GM19240 (cell line): Measurements from ENCODE around the gene FAR2.
"Not testable (repeated sequence)": the region's sequence is repeated elsewhere in the genome, so short reads cannot be mapped to it uniquely, and the experiment has no call there.

Experiments
- DNase-seq: peaks from one replicate; pipeline ENCODE4 v3.0.0; 2011; ENCODE audit warnings: low spot score; ENCODE audit not compliant: insufficient read length

The FAR2 gene

DNA sequence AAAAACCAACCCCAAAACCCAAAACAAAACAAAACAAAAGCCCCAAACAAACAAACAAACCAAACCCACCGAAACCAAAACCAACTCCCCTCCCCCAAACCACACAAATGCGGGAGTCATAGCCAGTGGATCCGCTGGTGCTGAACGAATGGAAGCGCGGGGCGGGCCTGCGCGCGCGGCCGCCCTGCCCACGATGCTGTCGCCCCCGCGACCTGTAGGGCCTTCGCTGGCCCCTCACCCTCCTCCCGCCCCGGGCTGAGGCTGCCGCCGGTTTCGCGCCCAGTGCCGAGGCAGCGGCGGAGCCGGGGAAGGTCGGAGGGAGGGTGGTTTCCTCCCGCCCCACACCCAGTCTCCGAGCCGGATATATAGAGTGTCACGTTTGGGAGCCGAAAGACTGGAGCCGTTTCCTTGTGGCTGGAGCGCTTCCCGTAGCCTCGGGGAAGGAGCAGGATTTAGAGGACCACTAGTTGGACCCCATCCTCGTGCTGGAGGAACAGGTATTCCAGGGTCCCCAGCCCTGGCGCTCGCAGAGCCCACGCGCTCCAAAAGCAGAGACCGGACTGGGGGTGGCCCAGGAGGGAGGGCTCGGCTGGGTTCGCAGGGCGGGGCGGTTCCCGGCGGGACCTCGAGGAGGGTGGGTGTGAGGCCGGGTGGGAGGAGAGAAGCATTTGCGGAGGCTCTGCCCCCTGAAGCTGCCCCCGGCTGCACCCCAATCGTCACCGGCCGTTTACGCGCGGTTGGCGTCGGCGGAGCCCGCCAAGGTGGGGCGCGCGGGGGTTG is at the start of gene FAR2:
Gene FAR2, plus strand, starts transcription at position 368 of the 780 bp plus-strand sequence. CDS start 121,172 bp downstream, outside the sequence.
- DNase-seq = peak; percentile 14

DNA sequence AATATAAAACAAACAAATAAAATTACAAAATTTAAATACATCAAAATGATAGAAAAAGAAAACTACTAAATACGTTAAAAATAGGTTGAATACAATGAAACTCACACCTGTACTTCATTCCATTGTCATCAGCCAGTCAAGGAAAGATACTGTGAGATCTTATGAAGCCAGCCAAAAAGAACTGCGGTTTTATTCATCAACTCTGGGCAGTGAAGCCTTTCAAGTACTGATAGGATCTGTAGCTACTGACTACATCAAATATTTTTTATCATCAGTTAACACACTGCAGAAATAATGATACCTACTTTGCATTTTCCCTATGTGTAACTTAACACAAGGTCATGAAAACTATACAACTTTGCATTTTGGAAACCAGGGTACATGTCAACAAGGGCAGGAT is 46.3 kb upstream of the FAR2 start:
- DNase-seq = no peak

DNA sequence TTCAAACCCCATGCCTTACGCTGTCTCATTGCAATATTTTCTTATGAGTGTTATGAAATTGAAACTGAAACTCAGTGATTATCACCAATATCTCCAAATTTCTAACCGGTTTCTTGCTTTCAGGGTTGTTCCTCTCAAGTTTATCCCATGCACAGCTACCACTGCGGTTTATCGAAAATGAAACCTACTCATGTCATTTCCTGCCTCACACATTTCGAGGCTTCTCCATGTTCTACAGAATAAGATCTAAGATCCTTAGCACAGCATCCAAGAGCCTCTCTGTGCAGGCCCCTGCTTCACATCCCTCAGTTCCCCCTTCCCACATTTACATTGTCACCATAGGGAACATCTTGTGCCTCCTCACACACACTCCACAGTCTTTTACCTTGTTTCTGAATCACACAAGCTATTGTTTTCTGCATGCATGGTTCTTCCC is 45.5 kb upstream of the FAR2 start:
- DNase-seq = peak; percentile 11

DNA sequence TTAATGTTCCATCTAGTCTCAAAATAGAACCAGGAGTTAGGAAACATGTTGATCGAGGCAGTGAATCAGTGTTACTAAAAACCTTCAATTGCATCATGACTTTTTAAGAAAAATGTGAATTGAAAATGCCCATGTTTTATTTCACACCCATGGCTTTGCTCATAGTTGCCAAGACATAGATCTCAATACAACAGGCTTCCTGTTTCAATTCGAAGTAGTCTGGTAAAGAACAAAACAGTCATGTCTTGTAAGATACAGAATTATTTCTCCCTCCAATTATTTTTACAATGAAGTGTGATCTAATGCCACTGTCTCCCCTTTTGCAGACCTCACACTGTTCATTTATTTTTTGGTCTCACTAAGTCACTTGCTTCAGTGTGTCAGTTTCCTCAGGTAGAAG is 44.6 kb upstream of the FAR2 start:
- DNase-seq = no peak

DNA sequence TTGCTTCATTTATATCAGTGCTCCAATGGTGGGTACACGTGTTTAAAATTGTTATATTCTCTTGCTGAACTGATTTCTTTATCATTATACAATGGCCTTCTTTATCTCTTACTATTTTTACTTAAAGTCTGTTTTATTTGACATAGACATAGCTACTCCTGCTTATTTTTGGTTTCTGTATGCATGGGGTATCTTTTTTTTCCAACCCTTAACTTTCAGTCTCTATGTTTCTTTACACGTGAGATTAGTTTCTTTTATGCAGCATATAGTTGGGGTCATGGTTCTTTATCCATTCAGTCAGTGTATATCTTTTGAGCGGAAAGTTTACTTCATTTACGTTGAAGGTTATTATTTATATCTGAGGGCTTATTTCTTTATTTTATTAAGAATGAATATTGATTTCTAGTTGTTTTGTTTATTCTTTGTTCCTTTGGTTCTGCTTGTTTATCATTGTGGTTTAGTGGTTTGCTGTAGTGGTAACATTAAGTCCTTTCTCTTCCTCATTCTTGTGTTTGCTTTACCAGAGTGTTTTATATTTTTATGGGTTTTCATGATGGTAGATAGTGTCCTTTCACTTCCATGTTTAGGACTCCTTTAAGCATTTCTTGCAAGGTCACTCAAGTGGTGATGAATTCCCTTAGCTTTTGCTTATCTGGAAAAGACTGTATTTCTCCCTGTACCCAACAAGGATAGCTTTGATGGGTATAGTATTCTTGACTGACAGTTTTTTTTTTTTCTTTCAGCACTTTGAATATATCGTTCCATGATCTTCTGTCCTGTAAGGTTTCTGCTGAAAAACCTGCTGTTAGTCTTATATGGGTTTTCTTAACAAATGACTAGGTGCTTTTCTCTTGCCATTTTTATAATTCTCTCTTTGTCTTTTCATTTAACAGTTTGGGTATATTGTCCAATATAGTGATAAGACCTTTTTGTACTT is 38.3 kb upstream of the FAR2 start:
- DNase-seq = no peak

DNA sequence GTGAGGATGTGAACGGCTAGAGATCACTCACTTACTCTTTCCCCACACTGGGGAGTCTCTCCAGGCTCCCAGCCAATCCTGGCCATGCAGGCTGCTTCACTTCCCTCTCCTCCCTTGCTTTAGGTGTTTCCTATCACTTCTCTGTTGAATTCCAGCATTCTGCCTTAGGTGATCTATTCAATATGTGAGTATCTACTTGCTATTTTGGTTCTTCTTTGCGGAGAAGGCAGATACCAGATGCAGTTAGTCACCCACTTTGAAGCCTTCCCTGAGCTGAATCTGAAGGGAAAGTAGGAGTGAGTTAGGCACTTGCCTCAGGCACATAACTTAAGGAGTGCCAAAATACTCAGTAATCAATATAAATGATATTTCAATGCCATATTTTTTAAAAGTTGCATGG is 36.0 kb upstream of the FAR2 start:
- no peak for DNase-seq

DNA sequence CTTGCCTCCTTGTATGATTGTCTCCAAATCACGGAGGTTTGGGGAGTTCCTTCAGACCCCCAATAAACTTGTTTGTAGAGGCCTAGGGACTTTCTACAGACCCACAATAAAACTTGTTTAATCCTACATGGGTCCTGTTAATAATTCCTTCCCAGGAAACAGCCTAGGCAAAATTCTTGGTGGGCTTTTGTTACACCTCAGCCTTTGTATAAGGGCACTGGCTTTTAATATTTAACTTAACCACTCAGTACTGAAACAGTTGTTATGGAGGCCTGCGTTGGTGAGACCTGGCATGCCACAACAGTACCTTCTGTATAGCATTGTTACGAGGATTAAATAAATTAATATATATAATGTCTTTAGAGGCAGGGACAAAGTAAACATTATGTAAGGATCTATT is 32.7 kb upstream of the FAR2 start:
- DNase-seq = no peak

DNA sequence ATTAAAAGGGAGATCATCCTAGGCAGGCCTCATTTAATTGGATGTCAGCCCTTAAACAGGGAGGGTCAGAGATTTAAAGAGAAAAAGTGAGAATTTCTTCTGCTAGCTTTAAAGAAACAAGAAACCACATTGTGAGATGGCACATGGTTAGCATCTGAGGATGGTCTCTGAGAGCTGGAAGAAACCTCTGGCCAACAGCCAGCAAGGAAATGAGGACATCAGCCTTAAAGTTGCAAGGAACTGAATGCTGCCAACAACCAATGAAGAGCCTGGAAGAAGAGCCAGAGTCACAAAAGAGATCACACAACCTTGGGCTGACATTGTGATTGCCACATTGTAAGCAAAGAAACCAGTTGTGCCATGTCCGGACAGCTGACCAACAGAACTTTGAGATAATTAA is 17.5 kb upstream of the FAR2 start:
- DNase-seq = no peak

DNA sequence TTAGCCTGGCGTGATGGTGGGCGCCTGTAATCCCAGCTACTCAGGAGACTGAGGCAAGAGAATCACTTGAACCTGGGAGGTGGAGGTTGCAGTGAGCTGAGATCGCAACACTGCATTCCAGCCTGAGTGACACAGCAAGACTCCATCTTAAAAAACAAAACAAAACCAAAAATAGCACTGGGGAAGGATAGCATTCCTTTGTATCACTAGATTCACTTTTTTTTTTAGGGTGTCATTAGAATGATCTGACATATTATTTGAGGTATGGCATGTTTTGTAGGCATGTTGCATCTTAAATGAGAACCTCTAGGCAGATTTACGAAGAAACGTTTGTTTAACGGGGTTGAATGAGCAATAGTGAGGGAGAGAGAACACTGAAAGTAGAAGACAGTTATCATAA is 16.8 kb upstream of the FAR2 start:
- no peak for DNase-seq

DNA sequence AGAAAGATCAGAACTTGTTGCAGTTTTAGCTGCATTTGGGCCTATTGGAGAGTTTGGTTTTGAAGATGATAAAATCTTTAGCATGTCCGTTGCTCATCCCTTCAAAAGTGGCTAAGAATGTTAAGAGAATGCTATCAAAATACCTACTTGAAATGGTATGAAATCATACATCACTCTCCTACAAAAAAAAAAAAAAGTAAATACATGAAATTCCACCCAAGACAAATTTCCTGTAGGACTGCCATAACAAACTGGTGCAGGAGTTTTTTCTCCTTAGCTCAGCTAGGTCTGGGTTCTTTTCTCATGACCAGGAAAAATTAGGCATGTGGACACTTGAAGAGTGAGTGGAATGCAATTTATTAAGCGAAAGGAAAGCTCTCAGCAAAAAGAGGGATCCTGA is 15.9 kb upstream of the FAR2 start:
- no peak for DNase-seq

DNA sequence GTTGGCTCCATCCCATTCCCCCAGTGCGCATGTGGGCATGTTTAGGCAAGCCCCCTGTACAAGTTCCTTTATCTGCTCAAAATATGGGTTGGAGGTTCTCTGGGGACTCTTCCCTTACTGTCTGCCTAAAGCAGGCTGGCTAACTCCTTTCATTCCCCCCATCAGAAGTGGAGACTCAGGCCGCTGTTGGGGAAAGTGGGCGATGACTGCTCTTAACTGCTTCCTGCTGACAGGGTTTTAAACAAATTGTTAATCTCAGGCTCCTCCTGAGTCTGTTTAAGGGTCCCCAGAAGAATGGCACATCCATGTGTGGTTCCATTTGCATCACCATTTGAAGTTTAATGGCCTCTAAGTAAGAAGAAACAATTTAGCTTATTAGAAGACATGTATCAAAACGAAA is 15.4 kb upstream of the FAR2 start:
- DNase-seq = no peak

DNA sequence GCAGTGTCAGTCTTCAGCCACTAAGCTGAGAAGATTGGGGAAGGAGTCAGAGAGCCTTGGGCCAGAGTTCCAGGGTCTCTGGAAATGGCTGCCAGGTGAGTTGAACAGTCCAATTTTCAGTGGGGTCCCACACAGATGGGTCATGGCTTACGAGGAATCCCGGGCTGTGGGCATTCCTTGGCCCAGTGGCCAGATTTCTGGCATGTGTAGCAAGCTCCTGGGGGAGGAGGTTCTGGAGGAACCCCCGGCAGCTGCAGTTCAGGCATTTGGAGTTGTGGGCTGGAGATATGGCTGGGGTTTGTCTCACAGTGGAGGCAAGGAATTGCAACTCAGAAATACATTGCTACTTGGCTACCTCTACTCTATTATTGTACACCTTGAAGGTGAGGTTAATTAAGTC is 10.8 kb upstream of the FAR2 start:
- not testable (repeated sequence) for DNase-seq

DNA sequence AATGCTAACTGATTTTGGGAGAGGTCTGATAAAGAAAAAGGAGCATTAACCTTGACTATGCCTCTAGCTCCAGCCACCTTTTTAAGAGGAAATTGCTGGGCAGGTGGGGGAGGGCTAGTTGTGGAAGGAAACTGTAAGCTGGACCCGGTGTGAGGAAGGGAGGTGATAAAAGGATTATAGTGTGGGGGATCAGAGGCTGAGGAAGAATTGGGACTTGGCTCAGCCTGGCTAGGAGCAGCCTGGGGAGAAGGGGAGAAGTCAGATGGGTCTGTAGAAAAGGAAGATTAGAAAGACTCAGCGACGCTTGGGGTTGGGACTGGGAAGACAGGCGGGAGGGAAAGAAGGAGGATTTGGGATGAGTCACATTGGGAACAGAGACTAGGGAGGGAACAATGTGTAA is 10.2 kb upstream of the FAR2 start:
- not testable (repeated sequence) for DNase-seq

DNA sequence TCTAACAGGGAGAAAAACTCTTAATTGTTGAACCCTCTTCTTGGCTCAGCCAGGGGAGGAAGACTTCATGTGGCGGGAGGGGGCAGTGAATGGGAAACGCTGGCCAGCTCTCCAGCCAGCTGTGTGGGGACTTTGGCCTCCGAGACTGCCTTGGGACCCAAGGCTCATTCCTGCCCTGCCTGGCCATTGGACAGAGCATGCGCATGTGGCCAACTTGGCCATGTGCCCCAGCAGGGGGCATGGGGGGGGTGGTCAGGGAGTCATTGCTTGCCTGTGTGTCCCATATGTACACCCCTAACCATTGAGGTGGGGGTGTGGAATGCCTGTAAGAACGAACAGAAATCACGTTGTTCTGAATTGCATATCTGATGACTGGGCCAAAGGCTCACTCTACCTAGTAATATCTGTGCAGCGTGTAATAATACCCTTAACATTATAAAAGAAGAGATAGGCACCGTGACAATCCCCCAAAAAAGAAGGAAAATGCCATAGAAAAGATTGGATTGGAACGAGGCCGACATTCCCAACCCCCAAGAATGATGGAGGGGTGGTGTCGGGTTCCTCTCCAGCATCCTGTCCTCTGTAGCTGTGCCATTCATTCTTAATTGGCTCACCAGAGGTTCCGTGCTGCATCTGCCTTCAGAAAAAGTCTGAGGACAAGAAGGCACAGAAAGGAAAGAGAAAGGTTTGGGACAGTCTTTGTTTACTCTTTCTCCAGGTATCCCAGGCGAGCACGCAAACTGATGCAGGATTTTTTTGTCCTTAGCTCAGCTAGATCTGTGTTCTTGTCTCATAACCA is 3.5 kb upstream of the FAR2 start:
- no peak for DNase-seq

DNA sequence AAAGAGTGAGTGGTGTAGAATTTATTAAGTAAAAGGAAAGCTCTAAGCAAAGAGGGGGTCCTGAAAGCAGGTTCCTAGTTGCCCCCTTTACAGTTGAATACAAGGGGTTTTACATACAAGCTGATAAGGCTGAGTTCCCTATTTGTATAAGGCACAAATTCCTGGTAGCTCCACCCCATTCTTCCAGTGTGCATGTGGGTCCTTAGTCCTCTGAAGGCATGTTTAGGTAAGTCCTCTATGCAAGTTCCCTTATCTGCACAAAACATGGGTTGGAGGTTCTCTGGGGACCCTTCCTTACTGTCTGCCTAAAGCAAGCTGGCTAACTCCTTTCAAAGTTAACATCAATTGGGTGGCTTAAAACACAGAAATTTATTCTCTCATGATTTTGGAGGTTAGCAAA is 2.9 kb upstream of the FAR2 start:
- no peak for DNase-seq

DNA sequence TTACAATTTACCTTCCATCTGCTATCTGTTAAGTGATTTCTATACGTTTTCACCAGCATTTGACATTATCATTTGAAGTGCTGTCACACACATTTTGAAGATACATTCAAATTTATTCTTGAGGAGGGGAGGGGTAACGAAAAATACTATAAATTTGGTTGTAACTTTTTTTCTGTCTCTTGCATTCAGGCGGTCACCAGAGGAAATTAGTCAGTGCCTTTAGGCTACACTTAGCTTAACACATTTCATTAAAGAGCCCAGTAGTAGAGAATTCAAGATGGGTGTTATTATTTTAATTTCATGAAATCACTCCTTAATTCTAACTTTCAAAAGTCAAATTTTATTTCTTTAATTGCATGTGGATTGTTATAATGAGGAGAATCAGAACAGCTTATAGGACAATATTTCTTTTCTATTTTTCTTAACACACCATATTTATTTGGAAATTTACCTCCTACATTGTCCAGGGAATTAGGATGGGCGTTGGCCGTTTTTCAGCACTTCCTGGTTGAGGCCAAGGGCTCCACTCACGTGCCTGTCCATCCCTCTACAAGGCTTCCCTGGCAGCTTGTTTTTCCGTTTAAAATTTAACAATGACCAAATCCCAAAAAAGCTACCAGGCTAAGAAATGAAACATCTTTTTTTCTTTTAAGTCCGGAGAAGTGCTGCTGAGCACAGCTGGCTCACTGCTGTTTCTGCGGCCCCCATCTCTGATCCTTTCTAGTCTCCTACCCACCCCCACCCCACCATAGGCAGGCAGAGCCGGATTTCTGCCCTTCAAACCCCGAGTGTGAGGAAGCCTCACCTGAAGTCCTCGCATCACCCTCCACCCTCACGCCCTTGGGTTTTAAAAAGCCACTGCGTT is 1.1 kb upstream of the FAR2 start:
- no peak for DNase-seq

DNA sequence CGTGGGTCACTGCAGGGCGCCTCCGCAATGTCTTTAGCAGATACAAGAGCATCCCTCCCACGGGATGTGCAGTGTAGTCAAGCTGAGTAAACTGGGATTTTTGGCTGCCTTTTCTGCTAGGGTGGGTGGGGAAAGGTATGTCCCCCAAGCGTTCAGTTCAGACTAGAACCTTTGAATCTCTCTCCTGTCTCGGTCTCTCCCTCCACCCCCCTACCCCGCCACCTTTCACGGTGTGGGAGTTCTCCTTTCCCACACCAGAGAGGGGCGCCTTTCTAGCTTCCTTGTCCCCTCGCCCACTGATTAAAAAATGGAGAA is 525 bp upstream of the FAR2 start:
- DNase-seq = no peak

DNA sequence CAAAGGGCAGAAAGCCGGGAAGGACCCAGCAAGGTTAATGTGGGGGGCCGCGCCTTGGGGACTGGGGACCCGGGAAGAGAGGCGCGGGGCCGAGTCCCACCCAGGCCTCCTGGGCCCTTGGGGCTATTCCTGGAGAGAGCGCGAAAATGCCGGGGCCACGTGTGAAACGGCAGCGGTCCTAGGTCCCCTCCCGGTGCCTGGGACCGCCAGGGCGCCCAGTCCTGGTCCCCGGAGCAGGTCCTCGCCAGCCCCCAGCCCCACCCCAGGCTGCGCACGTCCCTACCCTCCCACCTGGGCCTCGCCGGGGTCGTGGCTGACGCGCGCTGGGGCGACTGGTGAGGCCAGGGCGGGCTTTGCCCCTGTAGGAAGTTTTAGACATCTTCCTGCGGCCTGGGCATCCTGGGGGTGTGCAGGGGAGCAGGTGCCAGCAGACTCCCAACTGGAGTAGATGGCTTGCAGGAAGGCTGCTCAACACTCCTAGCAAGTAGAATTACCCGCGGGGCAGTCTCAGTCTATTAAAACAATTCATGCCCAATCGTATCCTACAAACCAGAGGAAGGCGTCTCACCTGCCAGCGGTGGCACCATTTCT is 708 bp downstream of the FAR2 start:
- no peak for DNase-seq

DNA sequence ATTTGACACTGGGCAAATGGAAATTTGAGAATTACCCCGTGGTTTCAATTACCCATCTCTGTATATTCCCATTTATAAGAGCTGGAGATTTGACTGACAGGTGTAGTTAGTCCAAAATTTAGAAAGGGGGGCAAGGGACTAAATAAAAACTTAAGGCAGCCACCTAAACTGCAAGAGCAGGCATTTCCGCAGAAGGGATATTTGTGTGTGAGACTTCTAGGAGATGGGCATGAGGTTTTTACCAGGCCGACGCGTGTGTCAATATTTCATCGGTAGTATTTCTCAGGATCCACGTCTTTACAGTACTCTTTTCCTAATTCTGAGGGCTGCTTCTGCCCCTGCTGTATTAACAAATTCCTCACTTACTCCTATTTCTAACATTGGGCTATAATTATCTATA is 1.4 kb downstream of the FAR2 start:
- no peak for DNase-seq

DNA sequence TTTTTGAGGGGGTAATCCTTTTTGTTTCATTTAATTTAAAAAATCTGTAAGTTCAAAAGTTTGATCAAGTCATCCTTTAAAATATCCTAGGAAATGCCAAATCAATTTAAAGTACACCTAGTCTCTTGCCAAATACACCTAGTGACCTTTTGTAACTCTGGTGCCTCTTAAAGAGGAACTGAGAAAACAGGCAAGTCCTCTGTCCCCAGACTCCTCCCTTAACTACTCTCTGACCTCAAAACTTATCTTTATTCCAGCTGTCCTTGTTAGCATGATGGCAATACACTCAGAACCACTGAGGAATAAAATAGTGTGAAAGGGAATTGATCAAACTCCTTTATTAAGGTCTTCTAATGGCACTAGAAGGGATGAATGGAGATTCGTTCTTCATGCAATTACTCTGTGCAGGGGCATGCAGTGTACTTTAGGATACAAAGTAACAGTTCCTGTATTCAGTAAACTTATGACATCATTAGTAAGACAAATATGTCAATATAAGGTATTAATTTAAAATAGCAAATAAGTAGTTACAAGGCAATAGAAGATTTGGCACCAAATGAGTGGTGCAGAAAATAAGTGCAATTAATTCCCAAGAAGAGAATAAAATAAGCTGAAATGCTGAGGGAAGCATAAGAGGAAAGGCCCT is 3.3 kb downstream of the FAR2 start:
- DNase-seq = peak; percentile 39
